Loucy (cell line): Measurements from ENCODE around the gene KCNJ5.

ENCODE experiments used
- CTCF ChIP-seq: fragments of 200-600 bp; sonication (generic); conservative IDR thresholded peaks from 2 replicates; pipeline ENCODE4 v1.5.1; 2014; ENCODE audit warnings: mild to moderate bottlenecking, antibody characterized with exemption, low read length
- EZH2phosphoT487 ChIP-seq: fragments of 200-600 bp; IDR thresholded peaks from 2 replicates; pipeline ENCODE4 v1.6.1; 2018; ENCODE audit warnings: antibody characterized with exemption, mild to moderate bottlenecking, moderate library complexity, borderline replicate concordance

GRCh38 chr11:128908391-128909246 is 17.5 kb downstream of the KCNJ5 start:
- TF ChIP-seq CTCF = no peak
- no peak for TF ChIP-seq EZH2phosphoT487
